ENCODE data around the gene PPME1. TPM values are rescaled to one million over a fixed set of nuclear protein-coding genes. Genes with fewer than 3 reads are reported as not detected.

The PPME1 gene
- polyA plus RNA-seq, 1 donor = 27.8 TPM

DNA sequence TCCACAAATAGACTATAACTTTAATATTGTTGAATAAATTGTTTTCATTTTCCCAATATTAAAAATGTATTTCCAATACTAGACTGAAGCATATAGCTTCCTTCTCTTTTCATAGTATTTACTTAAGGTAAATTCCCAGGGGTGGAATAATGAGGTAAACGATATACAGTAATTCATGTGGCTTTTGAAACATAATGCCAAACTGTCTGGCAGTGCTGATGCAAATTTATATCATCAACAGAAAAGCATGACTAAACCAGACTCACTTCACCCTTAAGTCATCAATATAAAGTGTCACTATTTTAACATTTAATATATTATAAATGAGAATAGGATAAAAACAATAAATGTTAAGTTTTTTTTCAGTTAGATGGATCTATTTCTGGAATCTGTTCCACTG is 13.9 kb upstream of the PPME1 start:
- WGBS (ENCODE audit: insufficient coverage, low lambda C conversion rate) = no CpG with 5 or more reads among the region's 1 CpG

DNA sequence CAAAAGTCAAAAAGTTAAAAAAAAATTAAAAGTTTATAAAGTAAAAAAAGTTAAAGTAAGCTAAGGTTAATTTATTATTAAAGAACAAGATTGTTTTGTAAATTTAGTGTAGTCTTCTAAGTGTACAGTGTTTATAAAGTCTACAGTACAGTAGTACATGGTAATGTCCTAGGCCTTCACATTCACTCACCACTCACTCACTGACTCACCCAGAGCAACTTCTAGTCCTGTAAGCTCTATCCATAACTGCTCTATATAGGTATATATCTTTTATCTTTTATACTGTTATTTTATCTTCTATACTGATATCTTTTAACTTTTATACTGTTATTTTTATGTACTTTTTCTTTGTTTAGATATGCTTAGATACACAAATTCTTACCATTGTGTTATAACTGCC is 11.4 kb upstream of the PPME1 start:
- DNase-seq = no peak
- H3K9me3 ChIP-seq (ENCODE audit: control insufficient read depth, low read depth, low read length) = no peaks in the 10 kb centered on the region
- H3K4me3 ChIP-seq (ENCODE audit: low read length) = no peak overlapping the region
- no peaks in the 10 kb centered on the region for H3K27me3 ChIP-seq (ENCODE audit: control insufficient read depth, insufficient read depth, low read length)
- peaks cover 15% of the 10 kb centered on the region for H3K36me3 ChIP-seq (ENCODE audit: control insufficient read depth, insufficient read depth, low read length)
- no peak overlapping the region for H3K27ac ChIP-seq (ENCODE audit: low read length)
- no peaks in the 10 kb centered on the region for H3K4me1 ChIP-seq (ENCODE audit: control insufficient read depth, insufficient read depth, low read length)

More for the DNA sequence above, 13.9 kb upstream of the PPME1 start:
- peaks cover 5% of the 10 kb centered on the region for H3K36me3 ChIP-seq (ENCODE audit: control insufficient read depth, insufficient read depth, low read length)
- H3K9me3 ChIP-seq (ENCODE audit: control insufficient read depth, low read depth, low read length) = no peaks in the 10 kb centered on the region
- H3K27me3 ChIP-seq (ENCODE audit: control insufficient read depth, insufficient read depth, low read length) = no peaks in the 10 kb centered on the region
- no peak for DNase-seq
- no peaks in the 10 kb centered on the region for H3K4me1 ChIP-seq (ENCODE audit: control insufficient read depth, insufficient read depth, low read length)
- no peak overlapping the region for H3K27ac ChIP-seq (ENCODE audit: low read length)
- no peak overlapping the region for H3K4me3 ChIP-seq (ENCODE audit: low read length)

DNA sequence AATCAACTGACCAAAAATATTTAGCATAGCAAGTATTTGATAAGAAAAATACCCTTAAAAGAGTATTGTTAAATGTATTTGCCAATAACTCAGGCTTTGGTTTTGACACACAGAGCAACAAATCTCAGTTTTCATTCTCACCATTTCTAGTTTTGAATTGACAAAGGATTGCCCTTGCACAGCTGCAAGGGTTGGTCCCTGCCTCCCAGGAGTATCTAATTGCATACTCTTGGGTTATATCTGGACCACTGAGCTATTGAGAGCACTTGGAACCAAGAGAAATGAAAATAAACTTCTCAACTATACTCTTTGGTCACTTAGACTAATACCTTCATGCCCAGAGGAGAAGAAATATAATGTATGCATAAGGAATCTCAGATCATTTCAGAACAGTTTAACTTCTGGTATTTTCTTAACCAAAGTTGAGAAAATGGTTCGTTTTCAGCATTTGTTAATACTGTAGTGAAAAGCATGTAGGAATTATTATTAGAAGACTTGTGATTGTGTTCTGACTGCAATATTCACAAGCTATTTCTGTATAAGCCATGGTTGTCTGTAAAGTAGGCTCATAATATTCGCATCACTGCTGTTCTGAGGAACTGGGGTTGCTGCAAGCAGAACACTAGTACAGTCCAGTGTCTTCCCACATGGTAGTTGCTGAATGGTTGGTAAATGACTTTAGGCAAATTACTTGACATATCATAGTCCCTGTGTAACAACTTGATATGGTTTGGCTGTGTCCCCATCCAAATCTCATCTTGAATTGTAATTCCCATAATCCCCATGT is 8.2 kb upstream of the PPME1 start:
- Histone ChIP-seq H3K4me3 (ENCODE audit: low read length) (no peak overlapping the region), H3K27ac (ENCODE audit: low read length) (no peak overlapping the region), H3K9me3 (ENCODE audit: control insufficient read depth, low read depth, low read length) (no peaks in the 10 kb centered on the region), H3K36me3 (ENCODE audit: control insufficient read depth, insufficient read depth, low read length) (peaks cover 22% of the 10 kb centered on the region), H3K4me1 (ENCODE audit: control insufficient read depth, insufficient read depth, low read length) (no peaks in the 10 kb centered on the region), H3K27me3 (ENCODE audit: control insufficient read depth, insufficient read depth, low read length) (no peaks in the 10 kb centered on the region)
- no CpG with 5 or more reads among the region's 2 CpGs for WGBS (ENCODE audit: insufficient coverage, low lambda C conversion rate)
- no peak for DNase-seq

DNA sequence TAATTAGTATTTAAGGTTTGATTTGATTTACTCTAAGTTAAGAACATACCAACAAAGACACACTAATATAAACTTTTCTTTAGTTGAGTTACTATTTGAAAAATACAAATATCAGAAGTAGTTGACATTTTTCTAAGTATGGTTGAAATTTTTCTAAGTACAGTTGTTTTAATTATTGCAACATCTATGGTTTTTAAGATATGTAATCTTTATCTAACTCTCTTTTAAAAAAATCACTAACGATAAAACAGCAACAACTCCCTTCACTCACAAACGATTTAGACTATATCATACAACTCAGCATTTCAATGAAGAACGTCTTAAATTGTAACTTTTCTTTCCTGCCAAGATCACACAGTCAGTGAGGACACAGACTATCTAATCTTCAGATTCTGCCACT is 2.3 kb upstream of the PPME1 start:
- WGBS (ENCODE audit: insufficient coverage, low lambda C conversion rate) = 80% methylated on average over 1 of the region's 3 CpGs
- DNase-seq = no peak
- Histone ChIP-seq H3K36me3 (ENCODE audit: control insufficient read depth, insufficient read depth, low read length) (peaks cover 13% of the 10 kb centered on the region), H3K27ac (ENCODE audit: low read length) (no peak overlapping the region), H3K9me3 (ENCODE audit: control insufficient read depth, low read depth, low read length) (no peaks in the 10 kb centered on the region), H3K4me3 (ENCODE audit: low read length) (no peak overlapping the region), H3K4me1 (ENCODE audit: control insufficient read depth, insufficient read depth, low read length) (peaks cover 8% of the 10 kb centered on the region), H3K27me3 (ENCODE audit: control insufficient read depth, insufficient read depth, low read length) (no peaks in the 10 kb centered on the region)

DNA sequence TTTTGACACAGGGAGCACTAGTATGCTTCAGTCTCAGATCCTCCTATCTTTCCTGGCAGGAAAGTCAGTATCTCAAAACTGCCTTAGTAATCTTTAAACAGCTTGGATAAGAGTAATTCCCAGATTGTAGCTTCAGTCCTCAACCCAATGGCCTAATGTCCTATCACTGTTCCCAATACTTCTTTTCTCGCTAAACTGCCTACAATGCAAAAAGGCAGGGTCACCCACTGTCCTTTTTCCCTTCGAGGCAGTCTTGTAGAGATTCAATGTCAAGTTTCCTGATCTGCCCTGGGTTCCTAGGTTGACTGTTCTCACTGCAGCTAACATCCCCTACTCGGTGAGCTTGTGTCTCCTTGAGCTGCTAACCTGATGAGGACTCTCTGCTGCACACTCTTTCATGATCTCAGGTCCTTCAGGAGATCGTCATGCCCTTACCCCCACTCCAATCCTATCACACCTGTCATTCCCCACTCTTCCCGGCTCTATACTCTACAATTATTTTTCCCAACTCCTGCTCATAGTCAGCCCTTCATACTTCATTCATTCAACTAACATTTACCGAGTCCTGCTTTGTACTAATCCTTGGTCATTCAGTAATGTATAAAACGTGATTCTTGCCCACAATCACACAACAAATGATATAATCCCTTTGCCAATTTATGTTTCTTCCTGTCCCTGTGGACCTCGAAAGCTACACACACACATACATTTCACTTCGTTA is 1.2 kb upstream of the PPME1 start:
- 0% methylated on average over 2 of the region's 9 CpGs for WGBS (ENCODE audit: insufficient coverage, low lambda C conversion rate)
- peak overlapping the region; percentile 73 for H3K4me3 ChIP-seq (ENCODE audit: low read length)
- DNase-seq = peak in 1 of 2 donors; percentile 27
- H3K4me1 ChIP-seq (ENCODE audit: control insufficient read depth, insufficient read depth, low read length) = peaks cover 8% of the 10 kb centered on the region
- no peaks in the 10 kb centered on the region for H3K9me3 ChIP-seq (ENCODE audit: control insufficient read depth, low read depth, low read length)
- H3K27ac ChIP-seq (ENCODE audit: low read length) = no peak overlapping the region
- H3K27me3 ChIP-seq (ENCODE audit: control insufficient read depth, insufficient read depth, low read length) = no peaks in the 10 kb centered on the region
- peaks cover 5% of the 10 kb centered on the region for H3K36me3 ChIP-seq (ENCODE audit: control insufficient read depth, insufficient read depth, low read length)

DNA sequence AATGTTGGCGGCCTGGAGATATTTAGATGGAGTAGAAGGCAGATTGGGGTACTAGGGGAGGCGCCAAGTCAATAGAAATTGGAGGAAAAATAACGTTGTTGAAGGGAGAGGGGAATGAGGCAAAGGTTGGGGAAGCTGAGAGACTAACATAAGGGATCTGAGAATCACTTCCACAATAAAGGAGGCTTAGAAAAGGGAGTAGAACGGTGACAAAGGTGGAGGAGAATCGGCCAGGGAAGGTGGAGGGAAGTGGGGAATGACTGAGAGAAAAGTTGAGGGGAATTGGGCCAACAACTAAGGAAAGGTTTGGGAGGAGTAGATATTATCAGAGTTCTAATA is 510 bp downstream of the PPME1 start:
- Histone ChIP-seq H3K9me3 (ENCODE audit: control insufficient read depth, low read depth, low read length) (no peaks in the 10 kb centered on the region), H3K36me3 (ENCODE audit: control insufficient read depth, insufficient read depth, low read length) (peaks cover 4% of the 10 kb centered on the region), H3K4me1 (ENCODE audit: control insufficient read depth, insufficient read depth, low read length) (peaks cover 8% of the 10 kb centered on the region), H3K4me3 (ENCODE audit: low read length) (peak overlapping the region; percentile 73), H3K27me3 (ENCODE audit: control insufficient read depth, insufficient read depth, low read length) (no peaks in the 10 kb centered on the region), H3K27ac (ENCODE audit: low read length) (peak overlapping the region; percentile 71)
- WGBS (ENCODE audit: insufficient coverage, low lambda C conversion rate) = 6% methylated on average over 3 of the region's 5 CpGs
- DNase-seq = no peak

DNA sequence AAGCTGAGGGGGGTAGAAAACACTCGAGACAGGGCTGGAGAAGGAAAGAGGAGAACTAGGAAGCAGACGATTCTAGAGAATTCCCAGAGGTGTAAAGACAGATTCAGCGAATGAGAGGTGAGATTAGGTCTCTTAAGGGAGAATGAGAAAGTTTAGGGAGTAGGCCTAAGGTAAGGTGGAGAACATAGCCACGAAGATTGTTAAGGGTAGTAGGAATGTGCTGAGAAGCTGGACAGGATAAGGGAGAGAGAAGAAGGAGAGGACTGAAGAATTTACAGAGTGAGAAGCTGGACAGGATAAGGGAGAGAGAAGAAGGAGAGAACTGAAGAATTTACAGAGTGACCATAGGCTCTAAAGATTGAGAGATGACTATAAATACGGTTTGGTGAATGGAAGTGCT is 908 bp downstream of the PPME1 start:
- WGBS (ENCODE audit: insufficient coverage, low lambda C conversion rate) = 20% methylated on average over 4 of the region's 5 CpGs

DNA sequence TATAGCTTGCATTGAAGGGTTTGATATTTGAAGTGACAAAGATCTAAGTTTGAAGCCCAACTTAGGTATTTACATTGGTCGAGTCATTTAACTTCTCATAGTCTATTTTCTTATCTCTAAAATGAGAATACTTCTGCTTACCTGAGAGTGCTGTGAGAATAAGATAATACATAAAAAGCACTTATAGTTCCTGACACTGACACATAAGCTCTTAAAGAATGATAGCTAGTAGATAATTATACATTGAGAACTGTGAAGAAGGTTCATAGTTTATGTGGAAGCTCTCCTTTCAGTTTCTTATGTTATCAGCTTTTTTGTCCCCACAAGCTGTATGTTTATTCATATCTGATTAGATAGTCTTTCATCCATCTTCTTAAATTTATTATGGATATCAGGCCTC is 4.8 kb downstream of the PPME1 start:
- DNase-seq = no peak
- H3K4me1 ChIP-seq (ENCODE audit: control insufficient read depth, insufficient read depth, low read length) = peaks cover 13% of the 10 kb centered on the region
- WGBS (ENCODE audit: insufficient coverage, low lambda C conversion rate) = no CpG with 5 or more reads among the region's 1 CpG
- H3K36me3 ChIP-seq (ENCODE audit: control insufficient read depth, insufficient read depth, low read length) = no peaks in the 10 kb centered on the region
- no peaks in the 10 kb centered on the region for H3K9me3 ChIP-seq (ENCODE audit: control insufficient read depth, low read depth, low read length)
- H3K4me3 ChIP-seq (ENCODE audit: low read length) = no peak overlapping the region
- H3K27ac ChIP-seq (ENCODE audit: low read length) = no peak overlapping the region
- no peaks in the 10 kb centered on the region for H3K27me3 ChIP-seq (ENCODE audit: control insufficient read depth, insufficient read depth, low read length)

More for the DNA sequence above, 908 bp downstream of the PPME1 start:
- Histone ChIP-seq H3K27me3 (ENCODE audit: control insufficient read depth, insufficient read depth, low read length) (no peaks in the 10 kb centered on the region), H3K36me3 (ENCODE audit: control insufficient read depth, insufficient read depth, low read length) (no peaks in the 10 kb centered on the region), H3K27ac (ENCODE audit: low read length) (peak overlapping the region; percentile 71), H3K4me1 (ENCODE audit: control insufficient read depth, insufficient read depth, low read length) (peaks cover 8% of the 10 kb centered on the region), H3K4me3 (ENCODE audit: low read length) (peak overlapping the region; percentile 73), H3K9me3 (ENCODE audit: control insufficient read depth, low read depth, low read length) (no peaks in the 10 kb centered on the region)
- DNase-seq = peak in 1 of 2 donors; percentile 41

DNA sequence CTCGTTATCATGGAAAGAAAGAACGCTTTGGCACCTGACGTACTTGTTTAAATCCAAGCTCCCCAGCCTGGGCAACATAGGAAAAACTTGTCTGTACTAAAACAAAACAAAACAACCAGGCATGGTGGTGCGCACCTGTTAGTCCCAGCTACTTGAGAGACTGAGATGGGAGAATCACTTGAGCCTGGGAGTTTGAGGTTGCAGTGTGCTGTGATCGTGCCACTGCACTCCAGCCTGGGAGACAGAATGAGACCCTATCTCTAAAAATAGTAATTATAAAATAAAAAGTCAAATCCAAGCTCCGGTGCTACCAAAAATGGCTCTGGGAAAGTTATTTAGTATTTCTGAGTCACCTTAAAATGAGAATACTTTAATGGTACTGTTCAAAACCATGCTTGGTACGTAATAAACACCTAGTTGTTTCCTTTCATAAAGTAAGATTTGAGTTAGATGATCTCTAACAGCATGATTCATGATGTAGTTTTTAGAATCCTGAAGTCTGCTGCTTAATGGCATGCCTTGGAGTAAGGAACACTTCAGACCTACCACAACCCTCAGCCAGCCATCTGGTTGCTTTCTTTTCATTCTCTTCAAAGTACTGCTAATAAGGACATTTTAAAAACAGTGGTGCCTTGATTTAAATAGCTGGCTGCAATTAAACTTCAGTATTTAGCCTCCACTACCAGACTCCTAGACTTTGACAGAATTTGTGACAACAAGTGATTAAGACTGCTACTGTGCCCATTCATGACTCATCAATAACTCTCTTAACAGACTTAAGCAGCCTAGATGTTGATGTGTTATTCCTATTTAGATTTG is 8.4 kb downstream of the PPME1 start:
- 100% methylated on average over 4 of the region's 7 CpGs for WGBS (ENCODE audit: insufficient coverage, low lambda C conversion rate)
- no peaks in the 10 kb centered on the region for H3K27me3 ChIP-seq (ENCODE audit: control insufficient read depth, insufficient read depth, low read length)
- no peak overlapping the region for H3K27ac ChIP-seq (ENCODE audit: low read length)
- H3K4me1 ChIP-seq (ENCODE audit: control insufficient read depth, insufficient read depth, low read length) = peaks cover 5% of the 10 kb centered on the region
- no peaks in the 10 kb centered on the region for H3K36me3 ChIP-seq (ENCODE audit: control insufficient read depth, insufficient read depth, low read length)
- no peak for DNase-seq
- H3K9me3 ChIP-seq (ENCODE audit: control insufficient read depth, low read depth, low read length) = no peaks in the 10 kb centered on the region
- H3K4me3 ChIP-seq (ENCODE audit: low read length) = no peak overlapping the region

DNA sequence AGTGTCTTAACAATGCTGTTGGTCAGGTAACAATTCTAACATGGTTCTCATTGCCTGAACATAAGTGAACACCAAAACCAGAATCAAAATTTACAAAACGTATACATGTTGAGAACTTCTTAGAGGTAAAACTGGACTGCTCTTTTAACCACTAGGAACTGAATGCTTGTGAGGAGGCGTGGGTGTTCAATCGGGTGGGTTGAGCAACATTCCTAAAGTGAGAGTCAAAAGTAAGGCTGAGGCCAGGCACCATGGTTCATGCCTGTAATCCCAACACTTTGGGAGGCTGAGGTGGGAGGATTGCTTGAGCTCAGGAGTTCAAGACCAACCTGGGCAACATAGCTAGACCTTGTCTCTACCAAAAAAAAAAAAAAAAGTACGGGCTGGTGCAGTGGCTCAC is 11.5 kb downstream of the PPME1 start:
- Histone ChIP-seq H3K36me3 (ENCODE audit: control insufficient read depth, insufficient read depth, low read length) (no peaks in the 10 kb centered on the region), H3K4me3 (ENCODE audit: low read length) (no peak overlapping the region), H3K27ac (ENCODE audit: low read length) (no peak overlapping the region), H3K27me3 (ENCODE audit: control insufficient read depth, insufficient read depth, low read length) (no peaks in the 10 kb centered on the region), H3K9me3 (ENCODE audit: control insufficient read depth, low read depth, low read length) (no peaks in the 10 kb centered on the region), H3K4me1 (ENCODE audit: control insufficient read depth, insufficient read depth, low read length) (peaks cover 5% of the 10 kb centered on the region)
- DNase-seq = no peak
- no CpG with 5 or more reads among the region's 4 CpGs for WGBS (ENCODE audit: insufficient coverage, low lambda C conversion rate)
